Measurements from ENCODE around the gene ATP7B. TPM values are rescaled to one million over a fixed set of nuclear protein-coding genes. Genes with fewer than 3 reads are reported as not detected.

The ATP7B gene
- total and polyA plus RNA-seq, 2 donors (not counting 3 experiments of a cell fraction or from before 2014, with no cell fraction given) = 4.2 to 8.0 TPM

DNA sequence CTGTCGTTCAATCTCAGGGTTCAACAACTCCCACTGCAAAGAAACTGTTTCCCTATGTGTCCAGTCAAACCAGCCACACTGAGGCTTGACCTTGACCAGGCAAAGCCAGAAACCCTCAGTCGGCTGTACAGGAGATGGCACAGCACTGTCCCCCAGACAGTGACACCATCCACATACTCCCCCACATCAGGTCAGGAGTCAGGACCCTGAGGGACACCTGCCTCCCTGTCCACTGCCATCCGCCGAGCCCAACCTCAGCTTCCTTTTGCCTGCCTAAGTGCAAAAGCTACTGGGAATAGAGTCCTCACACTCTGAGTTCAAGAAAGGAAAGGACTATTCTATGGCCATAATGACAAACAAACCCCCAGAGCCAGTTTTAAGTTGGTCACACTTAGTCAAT, 66.8 kb downstream of the ATP7B start:
- ChIA-PET POLR2A (no interaction called here), CTCF (interaction anchor here (1.3 kb wide), 1 partner anchor 8 kb away, joined by 3 read pairs; no protein-coding TSS in a partner anchor)
- H3K9me3 ChIP-seq (replicated peaks; ENCODE audit: control insufficient read depth, insufficient read depth, low read length) = no peaks in the 10 kb centered on the region
- dilution Hi-C loops (cut with MboI; ENCODE audit: extremely low pct_ligation_motif_present, low sequenced_read_pairs) = no loop called here
- H3K27ac ChIP-seq (ENCODE audit: insufficient read depth, low read depth, low read length) = no peak overlapping the region
- no peaks in the 10 kb centered on the region for H3K36me3 ChIP-seq (ENCODE audit: control insufficient read depth in 2 of 2, extremely low read depth in 1 of 2, insufficient read depth in 2 of 2, low read length in 2 of 2)
- FAIRE-seq (no peak), DNase-seq (ENCODE audit: low read depth, low spot score) (no peak)
- H3K4me2 ChIP-seq (ENCODE audit: insufficient read depth, low read length) = no peak overlapping the region
- H2AFZ ChIP-seq (ENCODE audit: low read depth, low read length) = no peak overlapping the region
- H4K20me1 ChIP-seq (replicated peaks; ENCODE audit: control insufficient read depth, extremely low read depth, insufficient read depth, low read length) = no peaks in the 10 kb centered on the region
- no peaks in the 10 kb centered on the region for H3K4me1 ChIP-seq (ENCODE audit: control insufficient read depth, extremely low read depth, insufficient read depth, low read length)
- H3K9ac ChIP-seq (replicated peaks; ENCODE audit: extremely low read depth, insufficient read depth, low read length) = no peak overlapping the region
- H3K27me3 ChIP-seq (ENCODE audit: control insufficient read depth in 2 of 2, insufficient read depth in 2 of 2, low read length in 2 of 2) = no peaks in the 10 kb centered on the region
- H3K9me1 ChIP-seq (replicated peaks; ENCODE audit: control insufficient read depth, extremely low read depth, insufficient read depth, low read length) = no peaks in the 10 kb centered on the region
- intact Hi-C loops (cut with micrococcal nuclease) = no loop called here
- no TSS peak for BruUV-seq (replicated peaks)
- TF ChIP-seq EZH2 (IDR thresholded peaks at IDR 0.05; ENCODE audit: borderline replicate concordance, low read depth, low read length, severe bottlenecking) (no peak), MYC (IDR thresholded peaks at IDR 0.05; ENCODE audit: low read depth, low read length) (no peak), JUN (IDR thresholded peaks at IDR 0.05; ENCODE audit: borderline replicate concordance, insufficient read depth, insufficient read length, low read depth) (no peak), POLR2AphosphoS5 (IDR thresholded peaks at IDR 0.05; ENCODE audit: insufficient read depth, low read depth, low read length) (no peak), FOS (IDR thresholded peaks at IDR 0.05; ENCODE audit: borderline replicate concordance, insufficient read depth, low read length) (no peak), POLR2A (IDR thresholded peaks at IDR 0.05; ENCODE audit: low read depth, low read length) (no peak), GATA2 (IDR thresholded peaks at IDR 0.05; ENCODE audit: insufficient read depth, insufficient read length, low read depth, low read length) (no peak)
- TF ChIP-seq, protein P1, sequence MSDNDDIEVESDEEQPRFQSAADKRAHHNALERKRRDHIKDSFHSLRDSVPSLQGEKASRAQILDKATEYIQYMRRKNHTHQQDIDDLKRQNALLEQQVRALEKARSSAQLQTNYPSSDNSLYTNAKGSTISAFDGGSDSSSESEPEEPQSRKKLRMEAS (IDR thresholded peaks at IDR 0.05; ENCODE audit: insufficient read depth, insufficient read length) = no peak
- TF ChIP-seq, protein P2, sequence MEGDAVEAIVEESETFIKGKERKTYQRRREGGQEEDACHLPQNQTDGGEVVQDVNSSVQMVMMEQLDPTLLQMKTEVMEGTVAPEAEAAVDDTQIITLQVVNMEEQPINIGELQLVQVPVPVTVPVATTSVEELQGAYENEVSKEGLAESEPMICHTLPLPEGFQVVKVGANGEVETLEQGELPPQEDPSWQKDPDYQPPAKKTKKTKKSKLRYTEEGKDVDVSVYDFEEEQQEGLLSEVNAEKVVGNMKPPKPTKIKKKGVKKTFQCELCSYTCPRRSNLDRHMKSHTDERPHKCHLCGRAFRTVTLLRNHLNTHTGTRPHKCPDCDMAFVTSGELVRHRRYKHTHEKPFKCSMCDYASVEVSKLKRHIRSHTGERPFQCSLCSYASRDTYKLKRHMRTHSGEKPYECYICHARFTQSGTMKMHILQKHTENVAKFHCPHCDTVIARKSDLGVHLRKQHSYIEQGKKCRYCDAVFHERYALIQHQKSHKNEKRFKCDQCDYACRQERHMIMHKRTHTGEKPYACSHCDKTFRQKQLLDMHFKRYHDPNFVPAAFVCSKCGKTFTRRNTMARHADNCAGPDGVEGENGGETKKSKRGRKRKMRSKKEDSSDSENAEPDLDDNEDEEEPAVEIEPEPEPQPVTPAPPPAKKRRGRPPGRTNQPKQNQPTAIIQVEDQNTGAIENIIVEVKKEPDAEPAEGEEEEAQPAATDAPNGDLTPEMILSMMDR (IDR thresholded peaks at IDR 0.05; ENCODE audit: extremely low read depth in 1 of 2, insufficient read depth in 1 of 2, low read depth in 1 of 2, low read length in 2 of 2) = no peak
- no peaks in the 10 kb centered on the region for H3K79me2 ChIP-seq (ENCODE audit: control insufficient read depth, insufficient read depth, low read length)
- H3K4me3 ChIP-seq (replicated peaks in 1 of 3; ENCODE audit: insufficient read depth in 1 of 3, low read depth in 1 of 3, low read length in 3 of 3) = no peak overlapping the region
